ENCODE data around the gene TNRC6C.

TNRC6C gene

DNA sequence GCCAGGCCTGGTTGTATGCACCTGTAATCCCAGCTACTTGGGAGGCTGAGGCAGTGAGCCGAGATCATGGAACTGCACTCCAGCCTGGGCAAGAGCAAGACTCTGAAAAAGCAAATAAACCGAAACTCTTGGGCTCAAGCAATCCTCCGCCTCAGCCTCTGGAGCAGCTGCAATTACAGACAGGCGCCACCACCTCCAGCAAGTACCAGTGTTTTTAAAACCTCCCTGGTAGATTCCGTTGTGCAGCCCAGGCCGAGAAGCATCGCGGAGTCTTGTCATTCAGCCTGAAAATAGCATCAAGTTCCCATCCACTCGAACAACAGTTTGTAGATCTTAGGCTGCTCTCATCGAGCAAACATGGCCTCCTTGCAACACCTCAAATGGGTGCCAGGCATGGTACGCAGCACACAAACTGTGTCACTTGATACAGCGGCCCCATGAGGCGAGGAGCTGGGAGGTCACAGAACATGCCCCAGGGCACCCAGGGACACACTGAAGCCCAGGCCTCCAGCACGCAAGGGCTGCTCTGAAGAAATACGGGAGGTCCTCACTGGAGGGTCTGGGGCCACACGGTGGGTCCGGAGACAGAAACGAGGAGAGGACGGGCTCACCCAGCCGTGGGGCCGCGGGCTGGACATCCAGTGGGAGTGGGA is 152.0 kb downstream of the TNRC6C start:
- no peak overlapping the region for H3K4me3 ChIP-seq (ENCODE audit: insufficient read depth, low read length, poor library complexity, severe bottlenecking)
- no peaks in the 10 kb centered on the region; the same call in 1 of the 2 replicates for H4K20me1 ChIP-seq (ENCODE audit: low read depth, low read length)
- no peaks in the 10 kb centered on the region for H3K79me2 ChIP-seq (ENCODE audit: insufficient read depth, low read length)
- no peak for TF ChIP-seq EZH2phosphoT487 (conservative IDR thresholded peaks at IDR 0.05; ENCODE audit: low read length)
- TF ChIP-seq, protein P1, sequence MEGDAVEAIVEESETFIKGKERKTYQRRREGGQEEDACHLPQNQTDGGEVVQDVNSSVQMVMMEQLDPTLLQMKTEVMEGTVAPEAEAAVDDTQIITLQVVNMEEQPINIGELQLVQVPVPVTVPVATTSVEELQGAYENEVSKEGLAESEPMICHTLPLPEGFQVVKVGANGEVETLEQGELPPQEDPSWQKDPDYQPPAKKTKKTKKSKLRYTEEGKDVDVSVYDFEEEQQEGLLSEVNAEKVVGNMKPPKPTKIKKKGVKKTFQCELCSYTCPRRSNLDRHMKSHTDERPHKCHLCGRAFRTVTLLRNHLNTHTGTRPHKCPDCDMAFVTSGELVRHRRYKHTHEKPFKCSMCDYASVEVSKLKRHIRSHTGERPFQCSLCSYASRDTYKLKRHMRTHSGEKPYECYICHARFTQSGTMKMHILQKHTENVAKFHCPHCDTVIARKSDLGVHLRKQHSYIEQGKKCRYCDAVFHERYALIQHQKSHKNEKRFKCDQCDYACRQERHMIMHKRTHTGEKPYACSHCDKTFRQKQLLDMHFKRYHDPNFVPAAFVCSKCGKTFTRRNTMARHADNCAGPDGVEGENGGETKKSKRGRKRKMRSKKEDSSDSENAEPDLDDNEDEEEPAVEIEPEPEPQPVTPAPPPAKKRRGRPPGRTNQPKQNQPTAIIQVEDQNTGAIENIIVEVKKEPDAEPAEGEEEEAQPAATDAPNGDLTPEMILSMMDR (IDR thresholded peaks at IDR 0.05; ENCODE audit: insufficient read depth, low read length, poor library complexity, severe bottlenecking), result no peak
- H3K9me2 ChIP-seq (replicated peaks; ENCODE audit: insufficient read depth, low read length), result no peaks in the 10 kb centered on the region
- no peak overlapping the region for H3K9ac ChIP-seq (ENCODE audit: low read length)
- no peak overlapping the region for H2AFZ ChIP-seq (ENCODE audit: low read depth, low read length, severe bottlenecking)
- H3K9me3 ChIP-seq (ENCODE audit: insufficient read depth, low read length), result no peaks in the 10 kb centered on the region
- no peak overlapping the region for H3K4me2 ChIP-seq (ENCODE audit: low read depth, low read length, poor library complexity, severe bottlenecking)
- no peak overlapping the region for H3K27ac ChIP-seq (ENCODE audit: low read depth, low read length)
- H3K36me3 ChIP-seq (ENCODE audit: low read length), result no peaks in the 10 kb centered on the region
- H3K27me3 ChIP-seq (ENCODE audit: low read length), result no peaks in the 10 kb centered on the region
- peaks cover 28% of the 10 kb centered on the region for H3F3A ChIP-seq (ENCODE audit: insufficient read depth)

DNA sequence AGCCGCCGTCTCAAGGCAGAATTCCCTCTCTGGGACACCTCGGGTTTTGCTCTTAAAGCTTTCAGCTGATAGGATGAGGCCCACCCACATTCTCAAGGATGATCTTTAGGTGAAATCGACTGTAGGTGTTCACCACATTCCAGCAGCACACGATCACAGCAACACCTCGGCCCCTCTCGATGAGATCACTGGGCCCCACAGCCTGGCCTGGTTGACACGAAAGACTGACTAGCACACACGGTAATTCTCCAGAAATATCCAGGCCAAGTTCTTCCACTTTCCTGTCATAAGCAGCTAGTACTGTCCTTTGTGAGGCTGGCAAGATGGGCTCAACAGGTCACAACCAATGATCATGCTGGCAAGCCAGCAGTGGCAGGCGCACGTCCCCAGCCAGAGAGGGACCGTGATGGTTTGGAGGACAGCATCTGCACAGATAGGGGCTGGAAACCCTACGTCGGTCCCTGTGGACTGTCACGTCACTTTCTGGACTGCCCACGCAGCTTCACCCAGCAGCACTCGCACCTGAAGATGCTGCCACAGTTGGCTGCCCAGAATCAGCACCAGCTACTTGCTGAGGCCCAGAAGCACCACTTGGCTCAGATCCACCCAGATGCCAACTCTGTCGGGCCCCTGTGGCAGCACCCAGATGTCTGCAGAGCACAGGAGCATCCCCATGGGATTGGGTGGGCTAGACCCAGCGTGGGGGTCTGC is 152.7 kb downstream of the TNRC6C start:
- Histone ChIP-seq H3K4me2 (ENCODE audit: low read depth, low read length, poor library complexity, severe bottlenecking) (no peak overlapping the region), H3K9ac (ENCODE audit: low read length) (no peak overlapping the region), H3K79me2 (ENCODE audit: insufficient read depth, low read length) (no peaks in the 10 kb centered on the region), H3K4me3 (ENCODE audit: insufficient read depth, low read length, poor library complexity, severe bottlenecking) (no peak overlapping the region), H3K9me3 (ENCODE audit: insufficient read depth, low read length) (no peaks in the 10 kb centered on the region), H3F3A (ENCODE audit: insufficient read depth) (peaks cover 22% of the 10 kb centered on the region), H2AFZ (ENCODE audit: low read depth, low read length, severe bottlenecking) (no peak overlapping the region), H4K20me1 (ENCODE audit: low read depth, low read length) (no peaks in the 10 kb centered on the region; the same call in 1 of the 2 replicates), H3K27me3 (ENCODE audit: low read length) (no peaks in the 10 kb centered on the region), H3K27ac (ENCODE audit: low read depth, low read length) (no peak overlapping the region), H3K36me3 (ENCODE audit: low read length) (no peaks in the 10 kb centered on the region), H3K9me2 (replicated peaks; ENCODE audit: insufficient read depth, low read length) (no peaks in the 10 kb centered on the region)
- no peak for TF ChIP-seq EZH2phosphoT487 (conservative IDR thresholded peaks at IDR 0.05; ENCODE audit: low read length)
- TF ChIP-seq, protein P1 (IDR thresholded peaks at IDR 0.05; ENCODE audit: insufficient read depth, low read length, poor library complexity, severe bottlenecking), result no peak

DNA sequence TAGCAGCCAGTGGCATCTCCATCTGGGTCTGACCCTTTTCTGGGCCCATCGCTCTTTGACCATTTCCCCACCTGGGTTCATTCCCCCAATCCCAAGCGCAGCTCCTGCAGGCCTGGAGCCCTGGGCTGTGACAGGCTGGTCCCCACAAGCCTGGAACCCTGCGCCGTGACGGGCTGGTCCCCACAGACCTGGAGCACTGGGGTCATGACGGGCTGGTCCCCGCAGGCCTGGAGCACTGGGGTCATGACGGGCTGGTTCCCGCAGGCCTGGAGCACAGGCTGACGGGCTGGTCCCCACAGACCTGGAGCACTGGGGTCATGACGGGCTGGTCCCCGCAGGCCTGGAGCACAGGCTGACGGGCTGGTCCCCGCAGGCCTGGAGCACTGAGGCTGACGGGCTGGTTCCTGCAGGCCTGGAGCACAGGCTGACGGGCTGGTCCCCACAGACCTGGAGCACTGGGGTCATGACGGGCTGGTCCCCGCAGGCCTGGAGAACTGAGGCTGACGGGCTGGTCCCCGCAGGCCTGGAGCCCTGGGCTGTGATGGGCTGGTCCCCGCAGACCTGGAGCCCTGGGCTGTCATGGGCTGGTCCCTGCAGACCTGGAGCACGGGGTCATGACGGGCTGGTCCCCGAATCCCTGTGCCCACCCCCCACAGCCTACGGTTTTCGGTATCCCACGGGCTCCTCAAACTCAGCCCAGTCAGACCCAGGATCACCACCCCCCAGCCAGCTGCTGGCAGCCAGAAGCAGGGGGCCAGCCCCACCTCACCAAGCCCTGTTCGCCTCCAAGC is 153.4 kb downstream of the TNRC6C start:
- Histone ChIP-seq H3K4me2 (ENCODE audit: low read depth, low read length, poor library complexity, severe bottlenecking) (no peak overlapping the region), H4K20me1 (ENCODE audit: low read depth, low read length) (no peaks in the 10 kb centered on the region), H3K9me2 (replicated peaks; ENCODE audit: insufficient read depth, low read length) (no peaks in the 10 kb centered on the region), H3K27ac (ENCODE audit: low read depth, low read length) (no peak overlapping the region), H3K79me2 (ENCODE audit: insufficient read depth, low read length) (no peaks in the 10 kb centered on the region), H3K27me3 (ENCODE audit: low read length) (no peaks in the 10 kb centered on the region), H3K4me3 (ENCODE audit: insufficient read depth, low read length, poor library complexity, severe bottlenecking) (no peak overlapping the region), H2AFZ (ENCODE audit: low read depth, low read length, severe bottlenecking) (no peak overlapping the region), H3K9ac (ENCODE audit: low read length) (no peak overlapping the region), H3K9me3 (ENCODE audit: insufficient read depth, low read length) (no peaks in the 10 kb centered on the region), H3F3A (ENCODE audit: insufficient read depth) (peaks cover 14% of the 10 kb centered on the region), H3K36me3 (ENCODE audit: low read length) (no peaks in the 10 kb centered on the region)
- no peak for TF ChIP-seq EZH2phosphoT487 (conservative IDR thresholded peaks at IDR 0.05; ENCODE audit: low read length)
- TF ChIP-seq, protein P1 (IDR thresholded peaks at IDR 0.05; ENCODE audit: insufficient read depth, low read length, poor library complexity, severe bottlenecking), result no peak

Measured in SU-DHL-6 (cell line).